KMS-11 (cell line): ENCODE data around the gene TOGARAM2.

ENCODE experiments used
- H2AFZ ChIP-seq: fragments of 200-600 bp; sonication (generic); 2 replicates; pipeline ENCODE4 v1.6.1; 2016; ENCODE audit warnings: antibody characterized with exemption, mixed run types, low read depth
- H3K27ac ChIP-seq: fragments of 200-600 bp; sonication (generic); 2 replicates; pipeline ENCODE4 v1.6.1; 2016; ENCODE audit warnings: mild to moderate bottlenecking, mixed run types
- H3K27me3 ChIP-seq: fragments of 200-600 bp; sonication (generic); 2 replicates; pipeline ENCODE4 v1.6.1; 2017; ENCODE audit warnings: mild to moderate bottlenecking, low read depth, mixed run types, moderate library complexity; ENCODE audit not compliant: insufficient read depth
- H3K36me3 ChIP-seq: fragments of 200-600 bp; sonication (generic); 2 replicates; pipeline ENCODE4 v1.6.1; 2017; ENCODE audit warnings: mild to moderate bottlenecking, mixed run types; ENCODE audit not compliant: insufficient read depth
- H3K4me1 ChIP-seq: fragments of 200-600 bp; sonication (generic); 2 replicates; pipeline ENCODE4 v1.6.1; 2016; ENCODE audit warnings: mild to moderate bottlenecking, low read depth, mixed run types; ENCODE audit not compliant: poor library complexity, severe bottlenecking
- H3K4me2 ChIP-seq: fragments of 200-600 bp; sonication (generic); 2 replicates; pipeline ENCODE4 v1.7.0; 2016; ENCODE audit warnings: mild to moderate bottlenecking, mixed run types
- H3K4me3 ChIP-seq: fragments of 200-600 bp; sonication (generic); IDR thresholded peaks from 2 replicates; pipeline ENCODE4 v1.6.1; 2017; ENCODE audit warnings: low read depth, low read length, mixed read lengths; ENCODE audit not compliant: insufficient read depth
- H3K79me2 ChIP-seq: fragments of 200-600 bp; sonication (generic); 2 replicates; pipeline ENCODE4 v1.6.1; 2016; ENCODE audit warnings: low read depth, mixed run types; ENCODE audit not compliant: insufficient read depth
- H3K9ac ChIP-seq: fragments of 200-600 bp; sonication (generic); 2 replicates; pipeline ENCODE4 v1.6.1; 2016; ENCODE audit warnings: mild to moderate bottlenecking, mixed run types
- H4K20me1 ChIP-seq: fragments of 200-600 bp; sonication (generic); 2 replicates; pipeline ENCODE4 v1.6.1; 2016; ENCODE audit warnings: mild to moderate bottlenecking, mixed run types; ENCODE audit not compliant: insufficient read depth
- TF ChIP-seq, protein P1 (sequence below): fragments of 200-600 bp; sonication (generic); conservative IDR thresholded peaks from 2 replicates; pipeline ENCODE4 v1.6.1; 2017; ENCODE audit warnings: low read depth, mild to moderate bottlenecking, antibody characterized with exemption, low read length, moderate library complexity, mixed read lengths

Gene TOGARAM2

DNA sequence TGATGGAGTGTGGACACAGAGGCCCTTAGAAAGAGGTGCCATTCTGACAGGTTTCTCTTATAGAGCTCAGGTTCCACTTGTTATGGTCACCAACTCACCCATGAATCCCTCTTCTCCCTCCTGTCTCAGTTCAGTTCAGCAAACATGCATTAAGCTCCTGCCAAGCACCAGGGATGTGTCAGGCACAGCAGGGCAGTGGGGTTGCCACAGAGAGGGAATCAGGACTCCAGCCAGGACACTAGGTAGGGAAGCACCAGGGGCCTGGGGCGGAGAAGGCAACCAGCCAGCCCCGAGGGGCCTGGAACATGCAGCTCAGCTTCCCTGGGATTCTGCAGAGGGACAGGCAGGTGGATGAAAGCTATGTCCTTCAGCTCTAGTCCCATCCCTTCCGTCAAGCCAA lies 44.6 kb downstream of the TOGARAM2 start:
- no peaks in the 10 kb centered on the region for H3K36me3 ChIP-seq
- no peak overlapping the region for H3K27ac ChIP-seq
- H3K4me3 ChIP-seq = no peak overlapping the region
- no peaks in the 10 kb centered on the region for H3K4me1 ChIP-seq
- H2AFZ ChIP-seq = no peak overlapping the region
- TF ChIP-seq, protein P1, sequence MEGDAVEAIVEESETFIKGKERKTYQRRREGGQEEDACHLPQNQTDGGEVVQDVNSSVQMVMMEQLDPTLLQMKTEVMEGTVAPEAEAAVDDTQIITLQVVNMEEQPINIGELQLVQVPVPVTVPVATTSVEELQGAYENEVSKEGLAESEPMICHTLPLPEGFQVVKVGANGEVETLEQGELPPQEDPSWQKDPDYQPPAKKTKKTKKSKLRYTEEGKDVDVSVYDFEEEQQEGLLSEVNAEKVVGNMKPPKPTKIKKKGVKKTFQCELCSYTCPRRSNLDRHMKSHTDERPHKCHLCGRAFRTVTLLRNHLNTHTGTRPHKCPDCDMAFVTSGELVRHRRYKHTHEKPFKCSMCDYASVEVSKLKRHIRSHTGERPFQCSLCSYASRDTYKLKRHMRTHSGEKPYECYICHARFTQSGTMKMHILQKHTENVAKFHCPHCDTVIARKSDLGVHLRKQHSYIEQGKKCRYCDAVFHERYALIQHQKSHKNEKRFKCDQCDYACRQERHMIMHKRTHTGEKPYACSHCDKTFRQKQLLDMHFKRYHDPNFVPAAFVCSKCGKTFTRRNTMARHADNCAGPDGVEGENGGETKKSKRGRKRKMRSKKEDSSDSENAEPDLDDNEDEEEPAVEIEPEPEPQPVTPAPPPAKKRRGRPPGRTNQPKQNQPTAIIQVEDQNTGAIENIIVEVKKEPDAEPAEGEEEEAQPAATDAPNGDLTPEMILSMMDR = no peak
- no peaks in the 10 kb centered on the region for H3K79me2 ChIP-seq
- no peaks in the 10 kb centered on the region for H4K20me1 ChIP-seq
- H3K27me3 ChIP-seq = no peaks in the 10 kb centered on the region
- no peak overlapping the region for H3K9ac ChIP-seq
- H3K4me2 ChIP-seq = no peak overlapping the region

DNA sequence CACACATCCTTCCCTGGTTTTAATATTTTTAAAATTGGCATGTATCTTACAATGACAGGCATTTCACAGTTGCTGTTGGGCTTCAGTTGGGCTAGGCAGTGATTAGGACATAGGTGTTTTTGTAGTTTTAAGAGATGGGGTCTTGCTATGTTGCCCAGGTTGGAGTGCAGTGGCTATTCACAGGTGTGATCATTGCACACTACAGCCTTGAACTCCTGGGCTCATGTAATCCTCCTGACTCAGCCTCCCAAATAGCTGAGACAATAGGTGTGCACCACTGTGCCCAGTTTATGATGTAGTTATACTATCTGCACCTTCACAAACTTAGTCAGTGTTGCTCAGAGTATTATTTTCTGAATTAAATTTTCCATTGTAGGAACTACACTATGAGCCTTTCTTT lies 49.9 kb downstream of the TOGARAM2 start:
- Histone ChIP-seq H4K20me1 (no peaks in the 10 kb centered on the region), H3K27me3 (no peaks in the 10 kb centered on the region), H3K4me3 (no peak overlapping the region), H3K27ac (no peak overlapping the region), H3K4me2 (no peak overlapping the region), H3K36me3 (no peaks in the 10 kb centered on the region), H2AFZ (no peak overlapping the region), H3K9ac (no peak overlapping the region), H3K79me2 (no peaks in the 10 kb centered on the region), H3K4me1 (no peaks in the 10 kb centered on the region)
- TF ChIP-seq, protein P1 = no peak

DNA sequence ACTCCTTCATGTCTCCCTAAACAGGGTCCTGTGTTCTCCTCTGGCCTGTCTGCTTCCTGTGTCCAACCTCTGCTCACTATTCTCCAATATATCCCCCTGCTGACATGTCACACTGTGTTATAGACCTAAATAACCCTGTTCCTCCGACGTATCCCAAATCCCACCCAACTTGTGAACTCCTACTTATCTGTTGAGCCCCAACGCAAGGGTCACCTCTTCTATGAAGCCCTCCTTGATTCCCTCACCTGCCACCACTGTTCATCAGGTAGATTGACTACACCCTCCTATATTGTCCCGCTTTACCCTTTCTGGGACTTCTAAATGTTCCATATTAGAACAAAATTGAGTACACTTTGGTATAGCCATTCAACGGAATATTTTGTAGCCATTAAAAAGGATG lies 51.1 kb downstream of the TOGARAM2 start:
- Histone ChIP-seq H4K20me1 (no peaks in the 10 kb centered on the region), H3K4me2 (no peak overlapping the region), H3K79me2 (no peaks in the 10 kb centered on the region), H3K4me1 (no peaks in the 10 kb centered on the region), H3K9ac (no peak overlapping the region), H3K27ac (no peak overlapping the region), H3K27me3 (no peaks in the 10 kb centered on the region), H3K36me3 (no peaks in the 10 kb centered on the region), H3K4me3 (no peak overlapping the region), H2AFZ (no peak overlapping the region)
- TF ChIP-seq, protein P1 = no peak

DNA sequence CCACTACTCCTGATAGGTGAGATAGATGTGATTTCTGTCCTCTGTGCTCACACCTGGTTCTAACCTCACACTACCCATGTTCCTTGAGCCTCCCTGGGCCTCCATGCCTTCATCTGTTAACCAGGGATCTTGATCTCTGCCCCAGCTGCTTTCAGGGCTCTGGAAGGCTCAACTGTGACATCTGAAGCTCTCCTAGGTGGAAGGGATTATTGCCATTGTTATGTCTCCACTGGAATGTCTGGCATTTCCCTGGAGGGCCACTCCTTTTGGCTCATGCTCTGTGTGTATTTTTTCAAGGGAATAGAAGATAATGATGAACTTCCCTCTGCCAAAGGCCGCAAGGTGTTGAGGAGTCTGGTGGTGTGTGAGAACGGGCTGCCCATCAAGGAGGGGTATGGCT lies 52.1 kb downstream of the TOGARAM2 start:
- H3K9ac ChIP-seq = no peak overlapping the region
- TF ChIP-seq, protein P1 = no peak
- H3K27ac ChIP-seq = no peak overlapping the region
- no peak overlapping the region for H3K4me3 ChIP-seq
- H3K4me2 ChIP-seq = no peak overlapping the region
- H3K4me1 ChIP-seq = no peaks in the 10 kb centered on the region
- H2AFZ ChIP-seq = no peak overlapping the region
- H4K20me1 ChIP-seq = no peaks in the 10 kb centered on the region
- H3K79me2 ChIP-seq = no peaks in the 10 kb centered on the region
- no peaks in the 10 kb centered on the region for H3K36me3 ChIP-seq
- H3K27me3 ChIP-seq = no peaks in the 10 kb centered on the region

DNA sequence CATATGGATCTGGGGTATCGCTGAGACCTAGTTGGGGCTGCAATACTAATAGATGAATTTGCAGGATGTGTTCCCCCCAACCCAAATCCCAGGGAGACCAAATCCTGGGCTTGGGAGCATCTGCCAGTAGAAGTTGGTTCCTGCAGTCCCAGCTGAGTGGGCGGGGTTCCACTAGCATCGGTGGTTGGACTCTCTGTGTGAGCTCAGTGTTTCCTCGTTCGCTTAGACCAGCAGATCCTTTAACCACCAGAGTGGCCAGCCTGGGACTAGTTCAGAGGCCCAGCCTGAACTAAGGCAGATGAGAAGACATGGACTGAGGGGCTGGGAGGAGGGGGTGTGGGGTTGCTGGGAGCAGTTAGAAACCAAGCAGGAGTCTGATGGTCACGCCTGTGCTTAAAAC lies 52.6 kb downstream of the TOGARAM2 start:
- no peaks in the 10 kb centered on the region for H3K79me2 ChIP-seq
- H4K20me1 ChIP-seq = no peaks in the 10 kb centered on the region
- no peak overlapping the region for H3K4me2 ChIP-seq
- H2AFZ ChIP-seq = no peak overlapping the region
- H3K4me3 ChIP-seq = no peak overlapping the region
- no peaks in the 10 kb centered on the region for H3K4me1 ChIP-seq
- no peak overlapping the region for H3K9ac ChIP-seq
- H3K36me3 ChIP-seq = no peaks in the 10 kb centered on the region
- H3K27me3 ChIP-seq = no peaks in the 10 kb centered on the region
- no peak overlapping the region for H3K27ac ChIP-seq
- TF ChIP-seq, protein P1 = no peak
